NCI-H2227 treated with DMSO at 0.1 percent for 48 hours (cell line): ENCODE data around the gene DBF4B.
"Not testable (repeated sequence)": the region's sequence is repeated elsewhere in the genome, so short reads cannot be mapped to it uniquely, and the experiment has no call there.

Experiments used
- DNase-seq: peaks from one replicate; lab custom pipeline; 2025; lab: John Stamatoyannopoulos, UW

The DBF4B gene

GRCh38 chr17:44733753-44734152 lies 25.3 kb downstream of the DBF4B start:
- DNase-seq, result peak; percentile 24

DNA sequence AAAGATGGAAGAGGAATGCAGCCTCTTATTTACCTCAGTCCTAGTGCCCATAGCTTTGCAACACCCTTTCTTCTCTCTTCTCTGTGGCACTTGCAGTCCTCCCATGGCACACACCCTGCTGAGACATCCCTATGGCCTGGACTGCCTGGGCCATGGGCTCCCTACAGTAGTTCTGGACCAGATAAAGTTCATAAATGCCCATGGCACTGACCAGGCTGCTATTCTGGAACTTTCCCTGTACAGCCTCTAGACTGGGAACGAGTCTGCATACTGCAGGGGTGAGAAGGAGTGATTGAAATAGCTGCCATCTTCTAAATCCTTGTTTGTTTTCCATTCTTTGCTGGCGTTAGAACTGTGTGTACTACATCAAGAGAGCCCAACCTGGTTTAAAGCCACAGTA lies 25.8 kb downstream of the DBF4B start:
- DNase-seq, result no peak

GRCh38 chr17:44736551-44737240 lies 28.2 kb downstream of the DBF4B start:
- no peak for DNase-seq

DNA sequence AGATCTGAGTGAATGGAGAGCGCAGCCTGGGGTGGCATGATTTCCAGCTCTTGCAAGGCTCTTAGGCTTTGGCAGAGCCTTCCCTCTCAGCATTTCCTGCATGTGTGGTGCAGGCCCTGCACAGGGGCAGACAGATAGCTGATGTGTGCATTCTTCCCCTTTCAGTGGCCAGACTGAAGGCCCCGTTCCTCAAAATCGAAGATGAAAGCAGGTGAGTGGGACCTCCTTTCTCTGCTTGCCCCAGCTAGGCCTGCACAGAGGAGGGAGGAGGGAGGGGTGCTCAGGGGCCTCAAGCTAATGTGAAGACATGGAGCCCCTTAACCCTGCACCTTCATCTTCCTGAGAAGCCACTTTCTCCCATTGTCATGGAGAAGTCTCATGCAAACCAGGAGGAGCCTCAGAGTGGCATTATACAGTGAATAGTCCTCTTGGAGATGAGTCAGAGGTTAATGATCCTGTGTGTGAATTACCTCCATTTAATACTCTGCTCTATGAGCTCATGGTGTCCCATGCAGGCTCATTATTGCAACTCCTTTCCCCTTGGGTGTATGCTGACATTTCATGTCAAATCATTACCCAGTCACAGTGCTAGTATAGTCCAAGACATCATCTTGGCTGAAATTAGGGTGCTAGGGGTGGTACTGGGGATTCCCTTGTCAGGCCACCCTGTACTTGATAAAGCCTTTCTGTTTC lies 29.9 kb downstream of the DBF4B start:
- no peak for DNase-seq

DNA sequence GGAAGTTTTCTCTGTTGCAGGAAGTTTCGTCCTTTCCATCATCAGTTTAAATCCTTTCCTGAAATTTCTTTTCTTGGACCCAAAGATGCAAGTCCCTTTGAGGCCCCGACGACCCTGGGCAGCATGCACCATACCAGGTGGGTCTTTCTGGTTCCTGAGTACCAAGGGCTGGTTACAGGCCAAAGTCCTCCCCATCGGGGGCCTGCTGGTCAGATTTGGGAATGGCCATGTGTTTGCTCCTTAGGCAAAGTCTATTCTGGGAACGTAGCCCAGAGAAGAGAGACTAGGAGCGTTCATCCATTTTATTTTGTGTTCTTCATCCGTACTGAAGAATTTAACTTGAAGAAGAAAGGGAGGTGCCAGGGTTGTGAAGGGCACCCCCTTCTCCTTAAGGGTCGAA lies 32.9 kb downstream of the DBF4B start:
- no peak for DNase-seq

DNA sequence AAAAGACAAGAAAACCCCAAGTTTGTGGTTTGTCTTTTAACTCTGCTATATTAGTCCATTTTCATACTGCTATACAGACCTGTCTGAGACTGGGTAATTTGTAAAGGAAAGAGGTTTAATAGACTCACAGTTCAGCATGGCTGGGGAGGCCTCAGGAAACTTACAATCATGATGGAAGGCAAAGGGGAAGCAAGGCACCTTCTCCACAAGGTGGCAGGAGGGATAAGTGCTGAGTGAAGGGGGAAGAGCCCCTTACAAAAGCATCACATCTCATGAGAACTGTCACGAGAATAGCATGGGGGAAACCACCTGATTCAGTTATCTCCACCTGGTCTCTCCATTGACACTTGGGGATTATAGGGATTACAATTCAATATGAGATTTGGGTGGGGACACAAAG lies 36.8 kb downstream of the DBF4B start:
- no peak for DNase-seq

DNA sequence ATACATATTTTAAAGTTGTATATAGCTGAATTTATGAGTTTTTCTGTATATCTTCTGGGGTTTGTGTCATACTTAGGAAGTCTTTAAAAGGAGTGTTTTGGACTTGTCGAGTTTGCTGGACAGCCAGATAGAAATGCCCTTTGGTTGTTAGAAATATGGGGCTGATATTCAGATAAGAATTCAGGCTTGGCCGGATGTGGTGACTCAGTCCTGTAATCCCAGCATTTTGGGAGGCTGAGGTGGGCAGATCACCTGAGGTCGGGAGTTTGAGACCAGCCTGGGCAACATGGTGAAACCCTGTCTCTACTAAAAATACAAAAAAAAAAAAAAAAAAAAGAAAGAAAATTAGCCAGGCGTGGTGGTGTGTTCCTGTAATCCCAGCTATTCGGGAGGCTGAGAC lies 37.3 kb downstream of the DBF4B start:
- DNase-seq, result not testable (repeated sequence)

- no peak for DNase-seq
Measured at GRCh38 chr17:44747566-44747965, 39.1 kb downstream of the DBF4B start.

GRCh38 chr17:44749076-44749979 lies 40.9 kb downstream of the DBF4B start:
- DNase-seq, result no peak

GRCh38 chr17:44749980-44750318 lies 41.5 kb downstream of the DBF4B start:
- DNase-seq, result no peak

DNA sequence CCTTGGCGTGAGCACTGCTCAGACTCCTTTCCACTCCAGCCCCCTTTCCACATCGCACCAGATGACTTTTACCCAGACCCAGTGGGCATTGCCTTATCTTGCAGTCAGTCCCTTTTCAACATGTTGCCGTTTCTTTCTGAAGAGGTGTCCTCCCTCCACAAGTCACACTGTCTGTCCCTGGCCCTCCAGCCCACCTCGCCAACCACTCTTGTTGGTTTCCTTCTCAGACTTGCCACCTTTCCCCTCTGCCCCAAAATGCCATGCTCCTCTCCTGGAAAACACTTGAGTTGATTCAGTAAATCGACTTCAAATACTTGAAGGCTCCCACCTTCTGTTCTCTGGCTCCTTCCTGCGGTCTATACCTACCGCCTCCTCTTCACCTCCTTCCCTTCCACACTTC lies 42.9 kb downstream of the DBF4B start:
- DNase-seq, result no peak

DNA sequence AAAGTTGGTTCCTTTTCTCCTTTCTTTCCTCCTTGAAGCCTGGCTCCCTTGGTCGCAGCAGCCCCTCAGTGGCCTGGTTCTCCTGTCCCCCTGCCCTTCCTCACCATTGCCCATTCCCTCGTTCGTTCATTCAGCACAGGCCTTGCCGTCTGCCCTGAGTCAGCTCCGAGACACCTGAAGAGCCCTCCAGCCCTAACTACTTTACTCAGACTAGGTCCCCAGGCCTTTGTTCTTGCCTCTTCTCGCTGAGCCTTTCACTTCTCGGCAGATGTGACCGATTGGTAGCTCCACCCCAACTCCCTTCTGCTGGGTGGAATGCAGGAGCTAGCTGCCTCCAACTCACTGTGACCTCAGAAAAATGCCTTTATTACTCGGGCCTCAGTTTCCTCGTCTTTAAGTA lies 43.3 kb downstream of the DBF4B start:
- DNase-seq, result no peak

DNA sequence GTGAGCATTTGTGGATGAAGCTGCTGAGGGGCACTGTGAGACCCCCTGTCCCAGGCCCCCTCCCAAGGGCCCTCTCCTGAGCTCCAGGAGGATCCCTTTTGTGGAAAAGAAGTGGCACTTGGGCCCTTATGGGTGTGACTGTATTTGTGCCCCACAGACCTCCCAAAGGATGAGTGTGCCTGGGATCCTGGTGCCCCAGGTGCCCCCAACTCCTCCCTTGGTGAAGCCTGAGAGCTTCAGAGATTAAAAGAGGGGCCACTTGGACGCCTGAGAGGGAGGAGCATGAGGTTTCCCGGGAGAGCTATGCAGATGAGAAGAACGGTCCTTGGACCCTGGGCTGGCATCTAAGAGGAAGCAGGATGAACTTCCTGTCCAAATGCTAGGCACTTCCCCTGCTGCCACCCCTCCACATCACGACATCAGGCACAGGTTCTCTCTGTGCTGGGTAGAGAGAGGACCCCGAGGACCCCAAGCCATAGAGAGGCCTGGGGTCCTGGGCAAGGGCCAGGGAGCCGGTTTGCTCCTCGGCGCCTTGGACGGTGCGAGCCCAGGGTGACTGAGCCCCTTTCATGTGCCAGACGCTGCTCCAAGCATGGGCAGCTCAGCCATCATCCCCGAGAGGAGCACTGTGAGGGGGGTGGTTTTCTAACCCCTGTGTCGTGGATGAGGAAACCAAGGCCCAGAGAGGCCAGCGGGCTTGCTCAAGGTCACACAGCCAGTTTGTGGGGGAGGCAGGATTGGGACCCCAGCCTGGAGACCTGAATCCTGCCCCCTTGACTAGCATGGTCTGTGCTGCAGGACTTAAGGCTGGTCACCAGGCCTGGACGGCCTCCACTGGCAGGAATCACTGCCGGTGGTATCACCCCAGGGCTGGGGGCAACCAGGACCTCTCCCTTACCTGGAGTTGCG lies 44.7 kb downstream of the DBF4B start:
- DNase-seq, result no peak

DNA sequence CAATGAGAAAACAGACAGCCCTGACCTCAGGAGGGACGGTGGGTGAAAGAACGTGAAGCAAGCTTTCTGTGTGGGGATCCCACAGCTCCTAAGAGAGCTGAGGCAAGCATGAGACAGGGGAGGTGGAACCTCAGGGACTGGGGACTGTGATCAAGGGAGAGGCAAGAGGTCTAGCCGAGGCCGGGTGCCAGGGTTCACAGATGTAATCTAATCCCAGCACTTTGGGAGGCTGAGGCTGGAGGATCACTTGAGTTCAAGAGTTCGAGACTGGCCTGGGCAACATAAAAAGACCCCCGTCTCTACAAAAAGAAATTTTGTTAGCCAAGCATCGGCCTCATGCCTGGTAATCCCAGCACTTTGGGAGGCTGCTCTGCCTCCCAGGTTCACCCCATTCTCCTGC lies 45.8 kb downstream of the DBF4B start:
- no peak for DNase-seq

GRCh38 chr17:44755180-44755579 lies 46.7 kb downstream of the DBF4B start:
- DNase-seq, result not testable (repeated sequence)

DNA sequence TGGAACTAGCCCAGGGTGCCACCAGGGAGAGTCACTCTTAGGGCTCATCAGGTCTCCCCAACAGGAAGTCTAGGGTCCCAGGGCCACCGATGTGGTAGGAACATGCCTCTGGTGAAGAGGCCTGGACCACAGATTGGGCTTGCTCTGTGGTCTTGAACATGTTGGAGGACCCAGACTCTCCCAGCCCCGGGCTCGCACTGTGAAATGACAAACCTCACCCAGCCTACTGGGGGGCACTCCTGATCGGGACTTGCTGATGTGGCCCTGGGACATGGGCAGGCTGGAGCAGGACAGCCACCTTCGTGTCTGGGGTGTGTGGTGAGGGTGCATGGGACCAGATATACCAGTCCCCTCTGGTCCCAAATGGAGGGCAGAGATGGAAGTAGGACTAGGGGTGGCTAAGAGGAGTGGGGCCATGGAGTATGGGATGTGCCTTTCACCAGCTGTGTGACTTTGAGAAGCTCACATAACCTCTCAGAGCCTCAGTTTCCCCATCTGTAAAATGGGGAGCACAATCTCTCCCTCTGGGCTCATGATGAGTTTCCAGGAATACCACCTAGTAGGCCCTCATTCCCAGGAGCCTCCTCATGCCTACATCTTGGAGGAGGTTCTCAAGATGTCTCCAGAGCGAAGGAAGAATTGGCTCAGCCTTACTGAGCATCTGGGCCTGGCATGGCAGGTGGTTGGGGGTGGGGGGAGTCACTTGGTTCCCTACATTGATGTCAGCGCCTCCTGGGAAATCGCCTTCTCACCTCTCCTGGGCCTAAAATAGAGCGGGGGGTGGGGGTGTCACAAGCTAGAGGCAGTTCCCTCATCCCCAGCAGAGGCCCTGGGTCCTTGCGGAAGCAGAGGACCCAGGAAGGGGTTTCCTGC lies 48.8 kb downstream of the DBF4B start:
- DNase-seq, result no peak

DNA sequence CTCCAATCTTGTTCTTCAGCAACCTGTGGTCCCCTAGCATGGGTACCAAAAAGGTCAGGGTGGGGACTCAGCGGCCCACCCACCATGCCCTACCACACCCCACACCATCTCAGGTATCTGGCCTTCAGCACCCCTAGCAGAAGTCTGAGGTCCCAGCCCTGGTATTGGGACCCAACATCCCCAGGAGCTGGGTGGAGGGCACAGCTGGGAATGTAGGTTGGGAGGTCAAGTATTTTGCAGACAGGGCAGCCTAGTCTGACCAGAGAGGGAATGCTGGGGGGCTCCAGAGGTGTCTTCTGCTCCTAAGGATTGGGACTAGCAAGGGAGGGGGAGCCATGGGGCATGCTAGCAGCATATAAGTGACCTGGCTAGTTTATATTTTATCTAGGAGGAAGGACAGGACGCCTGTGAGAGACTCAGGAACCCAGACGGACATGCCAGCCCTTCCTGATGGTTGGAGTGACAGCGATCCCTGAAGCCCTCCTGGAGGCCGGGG lies 49.5 kb downstream of the DBF4B start:
- DNase-seq, result no peak

DNA sequence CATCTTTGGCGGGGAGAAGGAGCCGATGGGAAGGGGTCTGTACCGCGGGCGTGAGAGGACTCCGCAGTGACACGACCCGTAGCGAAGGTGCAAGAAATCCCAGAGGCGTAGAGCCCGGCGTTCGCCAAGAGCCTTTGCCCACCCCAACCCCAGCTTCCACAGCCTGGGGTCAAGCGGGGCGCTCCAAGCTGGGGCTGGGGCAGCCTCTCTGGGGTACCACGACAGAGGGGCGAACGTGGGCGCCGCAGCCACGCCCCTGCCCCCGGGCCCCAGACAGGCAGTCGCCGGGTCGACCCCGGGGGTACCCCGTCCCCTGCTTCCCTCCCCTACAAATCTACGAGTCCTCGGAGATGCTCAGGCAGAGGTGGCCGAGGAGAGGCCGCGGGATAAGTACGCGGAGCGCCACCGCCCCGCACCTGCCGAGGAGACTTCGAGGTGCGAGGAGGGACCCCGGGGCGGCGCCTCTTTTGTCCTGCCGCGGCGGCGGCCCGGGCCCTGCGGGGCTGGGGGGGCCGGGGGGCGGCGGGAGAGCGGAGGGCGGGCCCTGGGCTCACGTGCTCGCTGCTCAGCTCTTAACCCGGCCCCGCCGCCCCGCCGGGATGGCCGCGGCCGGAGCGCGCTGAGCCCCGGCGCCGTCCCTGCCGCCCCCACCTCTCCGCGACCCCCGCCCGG lies 50.1 kb downstream of the DBF4B start, which contains the start of gene ADAM11:
ADAM11 (plus strand) TSS at position 575 of the 672 bp plus-strand sequence. CDS start 212 bp downstream, outside the sequence.
- DNase-seq, result no peak

GRCh38 chr17:44759086-44759915 lies 50.8 kb downstream of the DBF4B start:
- no peak for DNase-seq
